GM18502 (cell line): ENCODE measurements around the gene PTPRCAP.
"Not testable (repeated sequence)": the region's sequence is repeated elsewhere in the genome, so short reads cannot be mapped to it uniquely, and the experiment has no call there.

Source experiments
- ATAC-seq: cut with Tn5 transposase; IDR thresholded peaks from one replicate; pipeline ENCODE4 v1.9.1; 2021; ENCODE audit warnings: mild to moderate bottlenecking; ENCODE audit not compliant: unreplicated experiment, poor library complexity

PTPRCAP gene

DNA sequence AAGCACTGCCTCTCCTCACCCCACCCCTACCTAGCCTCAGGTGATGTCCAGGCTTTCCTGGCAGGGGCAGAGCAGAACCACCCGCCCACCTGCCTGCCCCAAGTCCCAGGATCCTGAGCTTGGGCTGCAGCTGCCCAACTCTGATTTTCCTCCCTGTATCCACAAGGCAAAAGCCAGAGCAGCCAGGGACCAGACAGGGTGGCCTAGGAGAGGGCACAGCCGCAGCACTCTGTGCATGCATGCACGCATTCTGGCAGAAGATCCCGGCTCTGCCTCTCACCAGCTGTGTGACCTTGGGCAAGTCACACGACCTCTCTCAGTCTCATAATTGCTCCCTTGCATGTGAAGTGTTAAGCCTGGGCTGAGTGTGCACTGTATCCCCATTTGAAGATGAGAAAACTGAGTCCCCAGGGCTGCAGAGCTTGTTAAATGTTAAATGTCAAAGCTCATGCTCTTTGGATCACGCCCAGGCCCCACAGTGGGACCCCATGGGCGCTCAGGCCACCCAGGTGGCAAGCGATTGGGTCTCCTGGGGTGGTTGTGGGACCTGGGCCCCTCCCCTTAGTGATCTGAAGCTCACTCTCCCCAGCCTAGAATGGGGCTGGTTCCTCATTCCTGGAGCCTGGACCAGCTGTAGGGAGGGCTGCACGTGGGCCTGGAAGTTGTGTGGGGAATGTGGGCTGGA, 24.8 kb downstream of the PTPRCAP start:
- no peak for ATAC-seq

GRCh38 chr11:67411785-67412152, 25.7 kb downstream of the PTPRCAP start:
- ATAC-seq = no peak

GRCh38 chr11:67410984-67411784, 26.3 kb downstream of the PTPRCAP start:
- ATAC-seq = no peak

- ATAC-seq = no peak
These were observed 27.1 kb downstream of the PTPRCAP start for GRCh38 chr11:67410369-67410831.

DNA sequence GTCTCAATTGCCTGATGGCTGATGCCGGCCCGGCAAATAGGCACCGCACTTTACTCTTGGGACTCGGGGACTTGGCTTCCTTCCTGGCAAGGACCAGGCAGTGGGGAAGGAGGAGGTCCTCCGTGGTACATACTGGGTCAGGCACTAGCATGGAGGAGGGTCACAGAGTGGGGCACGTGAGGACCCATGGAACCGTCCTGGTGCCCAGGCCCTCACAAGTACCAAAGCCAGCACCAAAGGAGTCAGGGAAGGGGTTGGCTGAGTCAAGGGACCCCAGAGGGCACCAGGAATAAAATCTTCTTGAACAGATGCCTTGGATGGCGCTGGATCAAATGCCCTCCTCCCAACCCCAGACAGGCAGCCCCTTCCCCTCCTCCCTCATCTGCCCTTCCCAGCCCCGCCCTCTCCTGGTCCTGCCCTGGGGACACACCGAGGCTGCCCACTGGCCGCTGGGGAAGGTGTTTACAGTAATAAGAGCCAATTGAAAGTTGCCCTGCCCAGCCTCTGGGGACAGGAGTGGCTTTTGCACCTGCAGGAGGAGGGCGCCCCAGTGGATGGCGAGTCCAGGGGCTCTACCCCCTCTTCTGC, 27.6 kb downstream of the PTPRCAP start:
- ATAC-seq = no peak

GRCh38 chr11:67409261-67409666, 28.2 kb downstream of the PTPRCAP start:
- peak; percentile 54 for ATAC-seq

DNA sequence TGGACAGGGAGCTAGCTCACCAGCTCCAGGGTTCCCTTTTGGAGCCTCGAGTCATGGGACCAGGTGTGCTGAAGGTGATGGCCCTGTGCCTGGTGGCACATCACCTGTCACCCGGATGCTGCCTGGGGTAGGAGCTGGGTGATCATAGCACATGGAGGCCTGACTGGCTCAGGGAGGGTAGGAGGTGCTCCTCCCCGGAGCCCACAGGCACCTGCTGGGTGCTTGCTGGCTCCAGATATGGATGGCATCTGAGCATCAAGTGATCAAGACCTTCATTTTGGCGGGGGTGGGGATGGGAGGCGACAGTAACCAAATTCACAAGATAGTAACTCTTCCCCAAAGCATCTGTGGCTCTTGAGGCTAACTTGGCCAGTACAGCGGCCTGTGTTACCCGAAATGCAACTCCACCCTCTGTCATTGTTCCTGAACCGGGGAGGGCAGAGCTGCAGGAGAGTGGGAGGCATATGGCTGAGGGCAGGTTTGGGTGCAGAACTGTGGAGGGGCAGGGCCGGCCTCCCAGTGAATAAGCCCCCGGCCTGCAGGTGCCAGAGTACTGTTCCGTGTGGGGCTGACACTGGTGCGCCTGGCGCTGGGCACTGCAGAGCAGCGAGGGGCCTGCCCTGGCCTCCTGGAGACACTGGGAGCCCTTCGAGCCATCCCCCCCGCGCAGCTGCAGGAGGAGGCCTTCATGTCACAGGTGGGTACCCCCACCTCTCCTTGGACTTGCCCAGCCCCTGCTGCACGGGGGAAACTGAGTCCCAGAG, 28.9 kb downstream of the PTPRCAP start:
- ATAC-seq = no peak

DNA sequence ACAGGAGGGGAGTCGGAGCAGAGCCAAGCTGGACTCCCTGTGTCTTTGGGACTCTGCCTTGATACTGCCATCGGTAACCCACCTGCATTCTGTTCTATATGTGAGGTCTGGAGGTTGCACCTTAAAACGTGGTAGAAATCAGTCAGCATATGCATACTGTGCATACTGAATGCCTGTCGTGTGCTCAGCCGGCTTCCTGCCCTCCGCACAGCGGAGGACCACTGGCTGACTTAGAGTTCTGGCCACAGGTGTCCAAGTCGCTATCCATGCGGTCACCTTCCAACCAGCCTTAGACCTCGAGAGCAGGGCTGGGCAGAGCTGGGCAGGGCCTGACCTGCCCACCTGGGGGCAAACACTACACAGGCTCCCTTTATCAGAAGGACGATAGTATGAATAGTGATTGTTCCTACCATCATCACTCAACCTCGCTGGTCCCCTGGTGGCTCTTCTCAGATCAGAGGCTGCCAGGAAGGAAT, 29.8 kb downstream of the PTPRCAP start:
- no peak for ATAC-seq

GRCh38 chr11:67406969-67407687, 30.4 kb downstream of the PTPRCAP start:
- ATAC-seq = no peak

DNA sequence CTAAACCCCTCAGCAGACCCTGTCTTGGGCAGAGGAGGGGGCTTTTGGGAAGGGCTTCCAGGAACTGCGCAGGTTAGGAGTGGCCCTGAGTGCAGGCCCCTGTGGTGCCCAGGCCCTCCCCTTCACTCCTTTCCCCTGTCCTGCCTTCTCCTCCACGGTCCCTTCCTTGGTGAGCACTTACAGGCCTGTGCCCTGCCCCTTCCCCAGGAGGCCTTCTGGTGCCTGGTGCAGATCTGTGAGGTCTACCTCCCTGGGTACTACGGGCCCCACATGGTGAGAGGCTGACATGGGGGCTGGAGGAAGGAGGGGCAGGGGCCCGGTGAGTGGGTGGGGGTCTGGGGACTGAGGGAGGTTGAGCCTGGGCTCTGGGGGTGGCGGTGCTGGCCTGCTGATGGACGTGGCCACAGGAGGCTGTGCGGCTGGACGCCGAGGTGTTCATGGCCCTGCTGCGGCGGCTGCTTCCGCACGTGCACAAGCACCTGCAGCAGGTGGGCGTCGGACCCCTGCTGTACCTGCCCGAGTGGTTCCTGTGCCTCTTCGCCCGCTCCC, 31.0 kb downstream of the PTPRCAP start:
- no peak for ATAC-seq

DNA sequence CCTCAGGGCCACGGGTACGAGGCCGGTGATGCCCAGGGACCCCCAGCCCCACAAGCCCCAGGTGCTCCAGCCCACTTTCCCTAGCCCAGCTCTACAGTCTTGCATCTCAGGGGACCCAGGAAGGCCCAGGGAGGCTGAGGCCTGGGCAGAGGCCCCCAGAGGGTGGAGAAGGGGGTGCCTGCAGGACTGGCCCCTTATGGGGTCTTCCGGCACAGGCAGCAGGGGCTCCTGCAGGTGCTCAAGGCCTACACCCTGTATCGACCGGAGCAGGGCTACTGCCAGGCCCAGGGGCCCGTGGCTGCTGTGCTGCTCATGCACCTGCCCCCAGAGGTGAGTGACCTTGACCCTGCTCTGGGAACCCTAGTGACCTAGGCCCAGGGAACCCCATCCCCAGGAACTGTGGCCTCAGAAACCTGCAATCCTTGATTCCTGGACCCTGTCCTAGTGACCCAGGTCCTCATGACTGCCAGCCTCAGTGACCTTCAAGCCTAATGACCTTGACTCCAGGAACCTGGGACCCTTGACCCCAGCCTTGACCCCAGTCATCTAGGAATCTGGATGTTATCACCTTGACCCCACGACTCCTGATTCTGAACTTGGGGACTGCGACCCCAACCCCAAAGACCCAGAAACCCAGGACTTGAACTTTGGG, 31.7 kb downstream of the PTPRCAP start:
- ATAC-seq = no peak

DNA sequence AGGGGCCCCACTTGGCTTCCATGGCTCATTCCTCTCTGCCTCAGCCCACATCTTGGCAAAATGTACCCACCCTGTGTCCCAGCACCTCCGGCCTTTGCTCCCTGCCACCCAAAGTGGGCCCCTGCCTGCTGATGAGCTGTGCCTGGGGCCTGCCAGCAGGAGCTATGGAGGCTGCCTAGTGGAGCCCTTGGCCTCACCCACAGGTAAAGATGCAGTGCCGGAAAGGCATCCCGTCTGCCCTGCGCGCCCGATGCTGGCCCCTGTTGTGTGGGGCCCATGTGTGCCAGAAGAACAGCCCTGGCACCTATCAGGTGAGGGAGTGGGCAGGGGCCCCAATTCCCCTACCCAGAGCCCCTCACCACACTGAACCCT, 32.3 kb downstream of the PTPRCAP start:
- no peak for ATAC-seq

DNA sequence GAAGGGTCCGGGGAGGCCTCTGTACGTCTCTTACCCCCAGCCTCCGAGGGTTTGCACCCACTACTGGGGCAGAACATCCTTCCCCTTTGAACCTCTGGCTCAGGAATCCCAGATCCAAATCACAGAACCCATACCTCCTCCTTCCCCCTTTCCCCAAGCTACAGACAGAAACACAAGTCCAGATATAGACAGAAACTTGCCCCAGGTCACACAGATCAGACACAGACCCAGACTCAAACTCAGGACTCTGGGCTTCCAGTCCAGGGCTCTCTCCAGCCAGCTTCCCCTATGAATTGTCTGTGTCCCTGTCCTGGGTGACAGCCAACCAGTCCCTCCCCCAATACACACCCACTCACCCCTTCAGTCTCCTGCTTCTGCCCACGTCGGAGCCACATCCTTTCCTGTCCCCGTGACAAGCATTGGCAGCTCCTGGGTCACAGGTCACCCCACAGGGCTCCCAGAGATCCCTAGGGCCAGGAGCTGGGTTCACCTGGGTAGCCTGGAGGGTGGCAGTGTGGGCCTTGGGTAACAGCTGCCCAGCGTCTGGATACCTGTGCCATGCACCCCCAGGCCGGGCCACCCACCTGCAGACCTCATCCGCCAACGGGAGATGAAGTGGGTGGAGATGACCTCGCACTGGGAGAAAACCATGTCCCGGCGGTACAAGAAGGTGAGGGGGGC, 32.8 kb downstream of the PTPRCAP start:
- ATAC-seq = no peak

DNA sequence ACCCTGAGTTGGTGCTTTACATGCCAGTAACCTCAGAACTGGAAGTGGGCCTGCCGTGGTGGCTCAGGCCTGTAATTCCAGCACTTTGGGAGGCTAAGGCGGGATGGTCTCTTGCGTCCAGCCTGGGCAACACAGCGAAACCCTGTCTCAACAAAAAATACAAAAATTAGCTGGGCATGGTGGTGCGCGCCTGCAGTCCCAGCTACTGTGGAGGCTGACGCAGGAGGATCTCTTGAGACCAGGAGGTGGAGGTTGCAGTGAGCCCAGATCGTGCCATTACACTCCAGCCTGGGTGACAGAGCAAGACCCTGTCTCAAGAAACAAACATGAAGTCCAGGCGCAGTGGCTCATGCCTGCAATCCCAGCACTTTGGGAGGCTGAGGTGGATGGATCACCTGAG, 34.4 kb downstream of the PTPRCAP start:
- ATAC-seq = not testable (repeated sequence)

GRCh38 chr11:67402192-67402839, 35.2 kb downstream of the PTPRCAP start:
- ATAC-seq = not testable (repeated sequence)

DNA sequence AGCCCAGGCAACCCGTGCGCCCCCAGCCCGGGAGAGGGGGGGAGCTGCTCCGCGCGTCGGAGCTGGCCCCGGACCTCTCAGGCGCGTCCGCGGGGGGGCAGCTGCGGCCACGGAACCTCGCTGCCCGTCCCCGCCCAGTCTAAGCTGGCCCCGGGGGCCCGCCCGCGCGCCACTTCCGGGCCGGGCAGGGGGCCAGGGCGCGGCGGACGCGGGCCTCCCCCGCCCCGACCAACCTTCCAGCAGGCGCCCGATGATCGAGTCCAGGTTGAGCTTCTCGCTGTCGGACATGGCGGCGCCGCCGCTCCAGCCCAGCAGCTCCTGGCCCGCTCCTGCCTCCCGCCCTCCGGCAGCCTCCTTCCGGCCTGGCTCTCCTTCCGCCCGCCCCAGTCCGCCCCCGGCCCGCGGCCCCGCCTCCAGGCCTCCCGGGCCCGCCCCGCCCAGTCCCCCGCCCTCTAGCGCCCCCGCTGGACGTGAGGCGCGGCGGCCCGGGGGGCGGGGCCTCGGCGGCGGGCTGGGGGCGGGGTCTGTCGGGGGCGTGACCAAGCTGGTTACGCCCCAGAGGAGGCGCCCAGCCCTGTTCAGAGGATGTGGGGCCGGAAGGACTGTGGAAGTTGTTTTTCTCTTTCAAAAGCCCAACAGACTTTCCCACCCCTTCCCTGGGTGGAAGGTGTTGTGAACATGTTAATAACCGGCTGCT, 35.8 kb downstream of the PTPRCAP start, which contains the start of gene PPP1CA:
PPP1CA (minus strand) TSS at position 364 of the 697 bp plus-strand sequence; CDS start at position 288, 76 bp downstream.
- peak; percentile 56 for ATAC-seq

DNA sequence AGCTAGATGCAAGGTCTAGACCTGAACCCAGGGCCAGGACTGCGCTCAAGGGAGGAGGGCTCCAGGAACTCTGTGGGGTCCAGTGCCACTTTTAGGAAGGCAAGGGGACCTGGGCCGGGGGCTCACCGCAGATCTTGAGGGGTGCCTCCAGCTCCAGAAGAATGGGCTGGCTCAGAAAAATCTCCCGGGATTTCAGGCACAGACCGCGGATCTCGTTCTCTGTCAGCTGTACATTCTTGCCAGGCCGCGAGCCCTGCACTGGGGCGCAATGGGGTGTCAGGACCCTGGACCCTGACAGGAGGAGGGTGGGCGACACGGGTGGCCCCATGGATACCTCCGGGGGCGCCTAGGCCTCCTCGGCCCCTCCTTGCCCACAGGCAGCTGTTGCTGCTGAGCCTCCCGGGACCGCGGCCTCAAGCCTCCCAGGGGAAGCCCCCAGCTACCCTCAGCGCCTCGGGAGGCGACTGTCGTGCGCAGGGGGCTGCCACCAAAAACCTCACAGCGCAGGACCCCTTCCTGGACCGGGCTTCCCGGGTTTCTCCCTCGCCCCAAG, 36.5 kb downstream of the PTPRCAP start:
- ATAC-seq = peak; percentile 26
